CD4-positive, alpha-beta T cell treated with Interleukin-21 for 1 hour (primary cell): Measurements from ENCODE around the gene HTR6.

Experiments used
- DNase-seq: peaks from one replicate; pipeline ENCODE4 v3.0.0-alpha.2; 2020

Gene HTR6

GRCh38 chr1:19689856-19690255 is 25.2 kb downstream of the HTR6 start:
- DNase-seq: no peak

- DNase-seq: no peak
These were observed 25.7 kb downstream of the HTR6 start for GRCh38 chr1:19690342-19690741.

- no peak for DNase-seq
These were observed 29.6 kb downstream of the HTR6 start for GRCh38 chr1:19694298-19694697.

GRCh38 chr1:19695772-19696171 is 31.1 kb downstream of the HTR6 start:
- DNase-seq: no peak

- DNase-seq: no peak
These were observed 32.1 kb downstream of the HTR6 start for GRCh38 chr1:19696820-19697219.

- no peak for DNase-seq
These were observed 33.5 kb downstream of the HTR6 start for GRCh38 chr1:19698181-19698580.

GRCh38 chr1:19700079-19700777 is 35.6 kb downstream of the HTR6 start:
- DNase-seq: no peak

- no peak for DNase-seq
These were observed 38.6 kb downstream of the HTR6 start for GRCh38 chr1:19703280-19703679.

GRCh38 chr1:19704247-19705113 is 39.8 kb downstream of the HTR6 start:
- DNase-seq: peak; percentile 65

- DNase-seq: no peak
These were observed 40.8 kb downstream of the HTR6 start for GRCh38 chr1:19705464-19705863.

GRCh38 chr1:19706136-19706535 is 41.5 kb downstream of the HTR6 start:
- DNase-seq: no peak

- DNase-seq: no peak
These were observed 44.0 kb downstream of the HTR6 start for GRCh38 chr1:19708567-19709110.

- no peak for DNase-seq
These were observed 44.7 kb downstream of the HTR6 start for GRCh38 chr1:19709260-19709793.

GRCh38 chr1:19710825-19711611 is 46.3 kb downstream of the HTR6 start:
- no peak for DNase-seq

- DNase-seq: no peak
These were observed 48.3 kb downstream of the HTR6 start for GRCh38 chr1:19712928-19713327.

- DNase-seq: peak; percentile 83
These were observed 50.9 kb downstream of the HTR6 start for GRCh38 chr1:19715334-19716203.

- DNase-seq: no peak
These were observed 52.8 kb downstream of the HTR6 start for GRCh38 chr1:19717467-19717866.

GRCh38 chr1:19720174-19720573 is 55.5 kb downstream of the HTR6 start:
- DNase-seq: no peak

GRCh38 chr1:19720973-19721372 is 56.3 kb downstream of the HTR6 start:
- no peak for DNase-seq

- DNase-seq: no peak
These were observed 59.2 kb downstream of the HTR6 start for GRCh38 chr1:19723874-19724273.

GRCh38 chr1:19725606-19726005 is 60.9 kb downstream of the HTR6 start:
- DNase-seq: no peak
